GM03348 (cell line): ENCODE measurements around the gene TAF1D.

Experiments used
- DNase-seq: peaks from one replicate; pipeline ENCODE4 v3.0.0; 2012; ENCODE audit warnings: low spot score

The TAF1D gene

DNA sequence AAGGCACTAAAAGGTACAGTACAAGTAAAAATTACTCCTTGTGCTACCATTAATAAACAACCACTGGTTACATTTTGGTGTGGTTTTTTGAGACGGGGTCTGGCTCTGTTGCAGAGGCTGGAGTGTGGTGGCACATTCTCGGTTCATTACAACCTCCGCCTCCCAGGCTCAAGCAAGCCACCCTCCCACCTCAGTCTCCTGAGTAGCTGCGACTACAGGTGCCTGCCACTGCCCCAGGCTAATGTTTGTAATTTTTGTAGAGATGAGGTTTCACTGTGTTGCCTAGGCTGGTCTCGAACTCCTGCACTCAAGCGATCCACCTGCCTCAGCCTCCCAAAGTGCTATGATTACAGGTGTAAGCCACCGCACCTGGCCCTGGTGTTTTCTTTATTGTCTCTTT lies 20.8 kb downstream of the TAF1D start:
- DNase-seq = no peak

DNA sequence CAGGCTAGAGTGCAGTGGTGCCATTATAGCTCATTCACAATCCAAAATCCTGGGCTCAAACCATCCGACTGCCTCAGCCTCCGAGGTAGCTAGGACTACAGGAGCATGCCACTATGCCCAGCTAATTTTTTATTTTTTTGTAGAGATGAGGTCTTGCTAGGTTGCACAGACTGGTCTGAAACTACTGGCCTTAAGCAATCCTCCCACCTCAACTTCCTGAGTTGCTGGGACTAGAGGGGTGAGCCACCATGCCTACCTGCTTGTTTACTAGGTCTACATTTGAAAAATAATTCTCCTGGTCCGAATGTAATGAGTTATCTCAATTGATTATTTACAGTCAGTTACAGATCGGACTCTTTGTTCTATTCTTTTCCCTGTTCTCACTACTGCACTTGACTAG lies 22.0 kb downstream of the TAF1D start:
- no peak for DNase-seq

DNA sequence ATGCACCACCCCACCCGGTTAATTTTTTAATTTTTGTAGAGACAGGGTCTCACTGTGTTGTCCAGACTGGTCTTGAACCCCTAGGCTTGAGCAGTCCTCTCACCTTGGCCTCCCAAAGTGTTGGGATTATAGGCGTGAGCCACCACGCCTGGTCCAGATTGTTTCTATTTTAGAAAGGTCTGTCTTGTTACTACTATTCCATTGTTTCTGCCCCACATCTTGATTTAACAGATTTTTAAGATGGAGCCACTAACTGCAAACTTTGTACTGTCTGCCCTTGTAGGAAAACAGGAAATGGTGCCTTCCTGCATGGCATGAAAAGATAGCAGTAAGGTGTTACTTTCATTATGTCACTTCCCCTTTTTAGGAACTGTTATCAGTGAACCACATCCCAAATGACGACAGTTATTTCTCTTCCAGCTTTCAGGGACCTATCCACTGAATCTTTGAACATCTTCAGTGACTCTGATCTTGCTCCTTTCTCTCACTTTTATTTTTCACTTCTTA lies 23.2 kb downstream of the TAF1D start:
- DNase-seq = no peak

DNA sequence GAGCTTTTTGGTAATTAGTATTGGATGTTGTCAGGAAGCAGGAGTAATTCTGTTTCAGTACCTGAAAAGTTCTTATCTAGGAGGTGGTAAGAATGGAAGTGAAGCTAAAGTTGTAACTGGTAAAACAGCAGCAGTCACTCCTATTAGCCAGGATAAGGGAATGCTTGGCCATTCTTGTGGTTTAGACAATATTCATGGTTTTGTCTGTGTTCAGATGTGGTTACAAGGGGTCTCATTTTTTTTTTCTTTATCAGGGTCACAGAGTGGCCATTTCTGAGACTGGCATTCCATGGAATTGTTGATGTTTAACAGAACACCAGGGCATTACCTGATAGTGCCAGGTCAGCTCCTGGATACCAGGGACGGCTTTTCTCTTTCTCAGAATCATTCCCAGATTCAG lies 23.8 kb downstream of the TAF1D start:
- no peak for DNase-seq

DNA sequence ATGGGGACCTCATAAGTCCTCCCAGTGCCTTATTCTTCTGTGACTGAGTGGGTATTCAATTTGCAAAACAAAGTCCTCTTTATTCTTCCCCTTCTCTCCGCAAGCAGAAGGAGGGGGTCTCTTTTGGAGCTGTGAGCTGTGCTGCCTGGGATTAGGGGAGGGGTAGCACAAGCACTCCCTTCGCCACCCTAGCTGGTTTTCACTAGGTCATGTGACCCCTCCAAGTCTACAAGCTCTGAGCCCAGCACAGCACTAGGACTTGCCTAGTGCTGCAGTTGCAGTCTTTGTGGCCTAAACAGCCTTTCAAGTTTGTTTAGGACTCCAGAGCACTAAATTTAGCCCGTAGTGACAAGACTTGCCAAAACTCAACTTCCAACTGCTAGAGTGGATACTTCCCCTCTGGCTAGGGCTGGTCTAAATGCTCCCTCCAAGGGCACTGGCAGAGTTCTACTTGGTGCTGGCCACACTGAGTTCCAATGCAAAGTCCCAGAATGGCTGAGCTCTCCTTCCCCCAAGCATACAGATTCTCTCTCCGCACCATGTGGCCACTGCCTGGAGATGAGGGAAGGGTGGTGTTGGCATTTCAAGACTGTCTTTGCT lies 25.4 kb downstream of the TAF1D start:
- no peak for DNase-seq

DNA sequence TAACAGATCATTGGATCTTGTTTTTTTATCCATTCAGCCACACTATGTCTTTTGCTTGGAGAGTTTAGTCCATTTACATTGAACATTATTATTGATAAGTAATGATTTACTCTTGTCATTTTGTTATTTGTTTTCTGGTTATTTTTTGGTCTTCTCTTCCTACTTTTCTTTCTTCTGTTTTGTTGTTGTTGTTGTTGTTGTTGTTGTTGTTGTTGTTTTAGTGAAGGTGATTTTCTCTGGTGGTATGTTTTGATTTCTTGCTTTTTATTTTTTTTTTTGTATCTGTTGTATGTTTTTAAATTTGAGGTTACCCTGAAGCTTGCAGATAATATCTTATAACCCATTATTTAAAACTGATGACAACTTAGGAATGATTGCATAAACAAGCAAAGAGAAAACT lies 28.6 kb downstream of the TAF1D start:
- no peak for DNase-seq

DNA sequence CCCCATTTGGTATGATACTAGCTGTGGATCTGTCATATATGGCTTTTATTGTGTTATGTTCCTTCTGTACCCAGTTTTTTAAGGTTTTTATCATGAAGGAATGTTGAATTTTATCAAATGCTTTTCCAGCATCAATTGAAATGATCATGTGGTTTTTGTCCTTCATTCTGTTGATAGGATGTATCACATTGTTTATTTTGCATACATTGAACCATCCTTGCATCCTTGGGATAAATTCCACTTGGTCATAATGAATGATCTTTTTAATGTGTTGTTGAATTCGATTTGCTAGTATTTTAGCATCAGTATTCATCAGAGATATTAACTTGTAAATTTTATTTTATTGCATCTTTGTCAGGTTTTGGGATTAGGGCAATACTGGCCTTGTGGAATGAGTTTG lies 31.1 kb downstream of the TAF1D start:
- DNase-seq = no peak

DNA sequence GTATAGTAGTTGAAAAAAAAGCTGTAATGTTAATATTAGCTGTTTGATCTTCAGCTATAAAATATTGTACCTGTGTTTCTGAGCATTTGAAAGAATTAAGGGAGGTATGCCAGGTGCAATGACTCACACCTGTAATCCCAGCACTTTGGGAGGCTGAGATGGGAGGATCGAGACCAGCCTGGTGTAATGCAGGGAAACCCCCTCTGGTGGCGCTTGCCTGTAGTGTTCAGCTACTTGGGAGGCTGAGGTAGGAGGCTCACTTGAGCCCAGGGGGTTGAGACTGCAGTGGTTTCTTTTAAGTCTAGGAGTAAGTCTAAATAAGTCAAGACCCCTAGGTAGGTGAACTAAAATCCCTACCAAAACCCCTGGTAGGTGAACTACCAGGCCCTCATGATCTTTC lies 37.1 kb downstream of the TAF1D start:
- DNase-seq = no peak

DNA sequence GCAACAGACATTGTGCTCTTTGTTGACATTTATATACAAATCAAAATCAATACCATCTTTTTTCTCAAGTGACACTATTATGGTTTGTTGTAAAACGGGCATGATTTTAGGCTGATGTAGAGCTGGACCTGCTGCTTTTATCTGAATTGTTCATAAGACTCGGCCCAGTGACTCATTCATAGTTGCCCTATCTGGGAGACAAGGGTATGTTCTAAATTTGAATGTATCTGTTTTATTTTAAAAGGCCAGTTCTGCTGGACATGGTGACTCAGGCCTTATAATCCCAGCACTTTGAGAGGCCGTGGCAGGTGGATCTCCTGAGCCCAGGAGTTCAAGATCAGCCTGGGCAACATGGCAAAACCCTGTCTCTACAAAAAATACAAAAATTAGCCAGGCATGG lies 40.5 kb downstream of the TAF1D start:
- no peak for DNase-seq

DNA sequence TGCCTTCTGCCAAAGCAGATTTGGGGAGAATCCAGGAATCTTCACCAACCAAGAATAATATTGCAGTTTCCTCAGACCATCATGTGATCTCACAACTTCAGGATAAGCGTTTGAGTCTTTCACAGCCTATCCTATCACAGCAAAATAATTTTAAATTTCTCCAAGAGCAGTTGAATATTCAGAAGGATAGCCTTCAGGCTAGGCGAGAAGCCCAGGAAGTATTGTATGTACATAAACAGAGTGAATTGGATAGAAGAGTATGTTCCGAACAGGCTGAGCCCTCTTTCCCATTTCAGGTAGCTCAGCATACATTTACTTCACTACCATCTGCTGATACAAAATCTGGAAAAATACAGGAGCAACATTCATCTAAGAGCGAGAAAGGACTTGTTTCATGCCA lies 43.7 kb downstream of the TAF1D start:
- no peak for DNase-seq

DNA sequence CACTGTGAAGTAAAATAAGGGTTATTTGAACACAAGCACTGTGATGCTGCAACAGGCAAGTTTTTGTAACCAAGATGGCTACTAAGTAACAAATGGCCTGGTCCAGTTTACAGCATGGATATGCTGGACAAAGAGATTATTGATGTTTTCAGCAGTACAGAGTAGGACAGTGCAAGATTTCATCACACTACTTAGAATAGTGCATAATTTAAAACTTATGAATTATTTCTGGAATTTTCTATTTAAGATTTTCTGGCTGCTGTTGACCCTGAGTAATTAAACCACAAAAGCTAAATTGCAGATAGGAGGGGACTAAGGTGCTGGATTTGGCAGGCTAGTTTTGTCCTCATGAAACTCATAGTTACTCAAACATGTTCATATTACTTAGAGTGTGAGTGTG lies 46.7 kb downstream of the TAF1D start:
- peak; percentile 30 for DNase-seq

DNA sequence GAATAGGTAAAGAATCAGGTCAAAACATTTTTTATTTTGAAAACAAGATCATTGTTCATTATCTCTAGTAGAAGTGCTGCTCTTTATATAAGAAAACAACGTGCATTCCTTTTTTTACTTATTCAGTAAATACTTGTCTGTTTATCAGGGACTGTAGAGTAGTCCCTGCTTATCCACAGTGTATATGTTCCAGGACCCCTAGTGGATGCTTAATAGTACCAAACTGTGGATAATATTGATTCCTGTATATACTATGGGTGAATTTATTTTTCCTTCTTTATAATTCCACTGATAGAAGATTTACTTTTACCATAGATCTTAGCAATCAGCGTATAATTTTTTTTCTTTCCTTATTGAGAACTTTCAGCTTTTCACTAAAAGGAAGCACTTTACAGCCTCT lies 47.2 kb downstream of the TAF1D start:
- no peak for DNase-seq

DNA sequence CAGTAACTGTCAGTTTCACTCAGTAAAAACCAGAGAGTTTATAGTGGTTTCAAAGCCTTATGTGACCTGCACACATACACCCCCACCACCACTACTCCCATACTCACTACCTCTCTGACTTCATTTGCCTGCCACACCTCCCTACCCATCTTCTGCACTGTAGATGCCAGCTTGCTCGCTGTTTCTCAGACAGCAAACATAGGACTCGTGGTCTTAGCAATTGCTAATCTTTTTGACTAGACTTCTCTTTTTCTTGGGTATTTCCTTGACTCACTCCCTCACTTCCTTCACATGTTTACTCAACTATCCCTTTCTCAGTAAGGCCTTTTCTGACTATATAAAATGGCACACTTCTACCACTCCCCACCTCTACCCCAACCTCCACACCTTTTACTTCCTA lies 52.1 kb downstream of the TAF1D start:
- no peak for DNase-seq

DNA sequence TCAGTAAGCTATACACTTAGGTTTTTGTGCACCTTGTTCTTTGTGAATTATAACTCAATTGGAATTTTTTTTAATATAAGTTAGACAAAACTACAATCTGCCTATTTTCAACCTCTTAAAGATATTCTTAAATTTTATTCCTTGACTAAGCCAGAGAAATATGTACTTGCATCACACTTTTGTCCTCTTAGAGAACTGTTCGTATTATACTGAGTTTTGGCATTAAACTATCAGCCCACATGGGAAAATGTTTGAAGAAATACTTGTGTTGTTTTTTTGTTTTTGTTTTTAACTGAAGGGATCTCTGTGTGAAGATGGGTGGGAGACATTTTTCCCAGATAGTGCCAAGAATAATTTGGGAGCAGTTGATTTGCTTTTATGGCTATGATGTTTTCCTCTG lies 54.5 kb downstream of the TAF1D start:
- DNase-seq = peak; percentile 70

DNA sequence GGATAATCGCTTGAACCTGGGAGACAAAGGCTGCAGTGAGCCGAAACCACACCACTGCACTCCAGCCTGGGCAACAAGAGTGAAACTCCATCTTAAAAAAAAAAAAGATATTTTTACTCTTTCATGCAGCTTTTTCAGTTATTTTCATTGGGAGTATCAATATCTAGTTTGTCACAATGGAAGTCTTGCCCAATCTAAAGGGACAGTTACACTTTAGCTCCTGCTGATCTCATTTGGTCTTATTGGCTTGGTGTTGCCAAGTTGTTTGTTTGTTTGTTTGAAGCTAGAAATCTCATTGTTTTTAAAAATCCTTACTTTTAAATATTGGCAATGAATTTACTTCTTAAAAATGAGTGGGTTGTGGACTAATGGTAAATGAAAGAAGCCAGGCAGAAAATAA lies 55.1 kb downstream of the TAF1D start:
- no peak for DNase-seq
